Activated CD4-positive, alpha-beta T cell treated with anti-CD3 and anti-CD28 coated beads, Interleukin-2, amount 10 ng/mL, durations not matched to agents 24 days and 14 days (primary cell): ENCODE data around the gene AGL. TPM values are rescaled to one million over a fixed set of nuclear protein-coding genes. Genes with fewer than 3 reads are reported as not detected.
A peak's percentile ranks its signal among the peaks of the same experiment; 100 is the strongest.

Source experiments
- DNase-seq: peaks from one replicate; pipeline ENCODE4 v3.0.0; 2022
- H3K27ac Mint-ChIP-seq: one replicate; pipeline ENCODE4 v1.8.0; 2022; ENCODE audit warnings: mild to moderate bottlenecking, mixed read lengths
- H3K27me3 Mint-ChIP-seq: one replicate; pipeline ENCODE4 v1.8.0; 2022; ENCODE audit warnings: mixed read lengths
- H3K36me3 Mint-ChIP-seq: one replicate; pipeline ENCODE4 v1.8.0; 2022; ENCODE audit warnings: low read depth, mild to moderate bottlenecking, mixed read lengths
- H3K4me1 Mint-ChIP-seq: one replicate; pipeline ENCODE4 v1.8.0; 2021; ENCODE audit warnings: mixed read lengths
- H3K4me3 Mint-ChIP-seq: one replicate; pipeline ENCODE4 v1.8.0; 2022; ENCODE audit warnings: mild to moderate bottlenecking, moderate library complexity, mixed read lengths
- H3K9me3 Mint-ChIP-seq: one replicate; pipeline ENCODE4 v1.8.0; 2021; ENCODE audit warnings: mixed read lengths
- intact Hi-C: fragments of 100-400 bp; cut with micrococcal nuclease; formaldehyde crosslinking; loops from one replicate; pipeline ENCODE4 v1.15.1; 2023
- total RNA-seq: library from RNA; stranded (reverse); gene quantifications from 2 replicates; pipeline ENCODE4 v1.2.3, GENCODE V29; 2022

The AGL gene
- total RNA-seq: 12.9 and 13.7 TPM in 2 replicates

DNA sequence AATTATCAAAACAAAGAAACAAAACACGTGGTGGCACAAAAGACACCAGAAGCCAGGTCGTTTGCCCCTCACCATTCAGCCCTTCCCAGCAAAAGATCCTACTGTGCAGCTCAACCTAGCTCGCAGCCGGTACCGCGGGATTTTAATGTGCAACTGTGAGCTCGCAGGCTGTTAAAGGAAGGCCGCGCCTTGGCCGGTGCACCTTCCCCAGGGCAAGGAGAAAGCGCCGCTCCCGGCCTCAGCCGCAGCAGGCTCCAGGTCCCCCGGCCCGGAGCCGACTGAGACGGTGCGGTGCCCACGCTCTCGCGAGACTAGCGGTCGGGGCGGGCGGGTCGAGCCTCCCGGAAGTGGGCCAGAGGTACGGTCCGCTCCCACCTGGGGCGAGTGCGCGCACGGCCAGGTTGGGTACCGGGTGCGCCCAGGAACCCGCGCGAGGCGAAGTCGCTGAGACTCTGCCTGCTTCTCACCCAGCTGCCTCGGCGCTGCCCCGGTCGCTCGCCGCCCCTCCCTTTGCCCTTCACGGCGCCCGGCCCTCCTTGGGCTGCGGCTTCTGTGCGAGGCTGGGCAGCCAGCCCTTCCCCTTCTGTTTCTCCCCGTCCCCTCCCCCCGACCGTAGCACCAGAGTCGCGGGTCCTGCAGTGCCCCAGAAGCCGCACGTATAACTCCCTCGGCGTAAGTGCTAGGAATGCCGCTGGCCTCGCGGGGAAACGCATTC is at the start of gene AGL:
AGL (plus strand) TSS at position 618 of the 715 bp plus-strand sequence. CDS start 682 bp downstream, outside the sequence.
- intact Hi-C loops: loop anchor here (1.0 to 2.0 kb wide), 5 partner anchors 41 to 1046 kb away; partner anchors contain the start of genes SASS6, SLC30A7 and TRMT13
- peaks cover 8% of the 10 kb centered on the region for H3K36me3 Mint-ChIP-seq
- H3K4me3 Mint-ChIP-seq: peak within 1 kb of the TSS; percentile 97
- peaks cover 15% of the 10 kb centered on the region for H3K4me1 Mint-ChIP-seq
- no peaks in the 10 kb centered on the region for H3K9me3 Mint-ChIP-seq
- DNase-seq: peak; percentile 96
- H3K27me3 Mint-ChIP-seq: peaks cover 5% of the 10 kb centered on the region
- peak within 1 kb of the TSS; percentile 90 for H3K27ac Mint-ChIP-seq

DNA sequence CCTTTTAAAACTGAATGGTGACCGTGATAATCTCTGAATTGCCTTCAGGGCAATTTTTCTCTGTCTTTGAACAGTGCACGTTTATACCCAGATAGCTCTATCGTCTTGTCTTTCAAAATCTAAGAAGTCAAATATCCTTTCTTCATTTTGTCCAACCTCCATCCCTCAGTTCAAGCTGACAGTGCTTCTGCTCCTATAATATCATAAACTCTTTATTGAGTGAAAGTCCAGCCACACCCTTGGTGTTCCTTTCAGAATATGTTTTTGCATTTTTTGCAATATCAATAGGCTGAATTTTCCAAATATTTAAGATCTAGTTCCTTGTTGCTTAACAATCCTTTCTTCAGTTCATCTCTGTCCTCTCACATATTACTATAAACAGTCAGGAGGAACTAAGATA is 48.6 kb upstream of the AGL start:
- Mint-ChIP-seq H3K27me3 (peaks cover 40% of the 10 kb centered on the region), H3K4me1 (no peaks in the 10 kb centered on the region), H3K27ac (no peak overlapping the region), H3K9me3 (no peaks in the 10 kb centered on the region), H3K4me3 (no peak overlapping the region), H3K36me3 (no peaks in the 10 kb centered on the region)
- intact Hi-C loops: no loop called here
- DNase-seq: no peak

DNA sequence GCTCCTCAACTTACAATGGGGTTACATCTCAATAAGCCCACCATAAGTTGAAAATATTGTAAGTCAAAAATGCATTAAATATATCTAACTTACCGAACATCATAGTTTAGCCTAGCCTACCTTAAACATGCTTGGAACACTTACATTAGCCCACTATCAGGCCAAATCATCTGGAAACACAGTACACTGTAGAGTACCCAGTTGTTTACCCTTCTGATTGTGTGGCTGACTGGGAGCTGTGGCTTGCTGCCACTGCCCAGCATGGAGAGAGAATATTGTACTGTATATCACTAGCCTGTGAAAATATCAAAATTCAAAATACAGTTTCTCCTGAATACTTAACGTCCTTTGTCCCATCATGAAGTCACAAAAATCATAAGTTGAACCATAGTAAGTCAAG is 43.3 kb upstream of the AGL start:
- Mint-ChIP-seq H3K4me1 (peaks cover 18% of the 10 kb centered on the region), H3K9me3 (no peaks in the 10 kb centered on the region), H3K4me3 (no peak overlapping the region), H3K27me3 (peaks cover 22% of the 10 kb centered on the region), H3K27ac (no peak overlapping the region), H3K36me3 (no peaks in the 10 kb centered on the region)
- DNase-seq: no peak
- intact Hi-C loops: loop anchor here (5.0 kb wide), 2 partner anchors 160 to 735 kb away; partner anchors contain the start of gene SLC35A3

DNA sequence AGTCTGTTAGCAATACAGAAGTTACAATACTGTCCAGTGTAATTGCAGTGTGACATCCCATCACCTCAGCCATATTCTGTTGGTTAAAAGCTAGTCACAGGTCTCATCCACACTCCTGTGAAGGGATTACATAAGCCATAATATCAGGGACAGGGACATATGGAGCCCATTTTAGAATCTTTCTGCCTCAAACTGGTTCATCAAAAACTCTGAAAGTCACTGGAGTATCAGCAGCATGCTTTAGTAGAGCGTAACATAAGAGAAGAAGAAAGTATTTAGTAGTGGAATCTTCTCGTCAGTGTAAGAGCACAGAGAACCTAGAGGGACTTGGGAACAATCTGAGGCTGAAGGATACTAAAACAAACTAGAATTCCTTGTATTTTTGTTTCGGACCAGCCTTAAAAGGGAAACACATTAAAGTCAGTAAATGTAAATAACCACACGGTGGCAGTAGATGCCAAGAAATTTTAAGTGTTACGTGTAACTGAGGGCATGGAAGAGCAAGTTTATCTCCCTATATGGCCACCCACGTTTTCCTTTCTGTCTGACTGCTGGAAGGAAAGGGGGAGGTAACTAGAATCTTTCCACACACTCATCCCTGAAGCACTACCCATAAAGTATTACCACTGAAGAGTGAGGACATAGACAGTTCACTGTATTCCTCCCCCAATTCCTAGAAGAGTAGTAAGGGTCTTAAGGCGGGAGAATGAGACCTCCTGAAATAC is 41.6 kb upstream of the AGL start:
- H3K27me3 Mint-ChIP-seq: peaks cover 20% of the 10 kb centered on the region
- H3K4me3 Mint-ChIP-seq: peak overlapping the region; percentile 22
- H3K27ac Mint-ChIP-seq: no peak overlapping the region
- H3K4me1 Mint-ChIP-seq: peaks cover 18% of the 10 kb centered on the region
- no peaks in the 10 kb centered on the region for H3K36me3 Mint-ChIP-seq
- DNase-seq: peak; percentile 85
- intact Hi-C loops: loop anchor here (1.0 to 5.0 kb wide), 9 partner anchors 42 to 1060 kb away; partner anchors contain the start of genes AGL, CDC14A, RTCA and SLC35A3
- H3K9me3 Mint-ChIP-seq: no peaks in the 10 kb centered on the region

DNA sequence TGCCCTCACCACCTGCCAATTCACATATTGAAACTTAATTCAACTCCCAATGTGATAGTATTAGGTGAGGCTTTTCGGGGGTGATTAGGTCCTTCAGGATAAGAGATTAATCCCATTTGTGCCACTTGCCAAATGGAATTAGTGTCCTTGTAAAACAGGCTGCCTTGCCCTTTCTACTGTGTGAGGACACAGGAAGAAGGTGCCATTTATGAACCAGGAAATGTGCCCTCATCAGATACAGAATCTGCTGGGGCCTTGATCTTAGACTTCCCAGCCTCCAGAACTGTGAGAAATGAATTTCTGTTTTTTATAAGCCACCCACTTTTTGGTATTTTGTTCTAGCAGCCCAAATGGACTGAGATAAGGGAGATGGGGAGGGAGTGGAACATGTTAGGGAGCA is 39.1 kb upstream of the AGL start:
- no peak for DNase-seq
- Mint-ChIP-seq H3K4me3 (no peak overlapping the region), H3K27me3 (peaks cover 15% of the 10 kb centered on the region), H3K4me1 (peaks cover 18% of the 10 kb centered on the region), H3K36me3 (no peaks in the 10 kb centered on the region), H3K27ac (no peak overlapping the region), H3K9me3 (no peaks in the 10 kb centered on the region)
- intact Hi-C loops: no loop called here

DNA sequence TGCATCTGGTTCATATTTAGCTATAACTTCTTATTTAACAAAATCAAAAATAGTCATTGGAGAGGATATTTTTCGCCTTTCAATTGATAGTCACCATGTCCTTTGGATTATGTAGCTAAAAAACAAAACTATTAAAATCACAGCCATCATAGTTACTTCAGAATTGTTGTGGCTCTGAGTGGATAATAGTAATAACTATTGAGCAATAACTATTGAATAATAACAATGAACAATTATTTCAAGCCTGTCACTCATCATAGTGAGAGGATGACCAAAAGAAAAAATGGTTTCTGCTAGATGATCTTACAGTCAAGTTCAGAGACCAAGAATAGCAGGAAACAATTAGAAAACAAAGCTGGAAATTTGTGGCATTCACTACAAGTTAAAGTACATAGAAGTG is 38.4 kb upstream of the AGL start:
- peaks cover 18% of the 10 kb centered on the region for H3K4me1 Mint-ChIP-seq
- intact Hi-C loops: no loop called here

DNA sequence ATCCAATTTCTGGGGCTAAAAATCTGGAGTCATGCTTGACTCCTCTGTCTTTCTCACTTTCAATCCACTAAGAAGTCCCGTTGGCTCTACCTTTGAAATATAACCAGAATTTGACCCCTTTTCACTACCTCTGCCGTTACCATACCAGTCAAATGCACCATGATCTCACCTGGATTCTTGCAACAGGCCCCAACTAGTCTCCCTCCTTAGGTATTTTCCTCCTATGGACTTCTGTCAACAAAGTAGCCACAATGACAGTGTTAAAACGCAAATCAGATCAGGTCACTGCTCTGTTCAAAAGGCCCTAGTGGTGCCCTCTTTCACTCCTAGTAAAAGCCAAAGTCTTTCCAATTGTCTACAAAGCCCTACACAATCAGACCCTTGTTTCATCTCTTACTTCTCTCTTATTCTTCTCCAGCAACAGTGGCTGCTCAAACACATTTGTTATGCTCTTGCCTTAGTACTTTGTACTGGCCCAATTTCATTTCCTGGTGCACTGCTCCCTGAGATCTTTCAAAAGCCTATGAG is 35.7 kb upstream of the AGL start:
- no peaks in the 10 kb centered on the region for H3K36me3 Mint-ChIP-seq
- no peak overlapping the region for H3K4me3 Mint-ChIP-seq
- no peaks in the 10 kb centered on the region for H3K9me3 Mint-ChIP-seq
- H3K4me1 Mint-ChIP-seq: peaks cover 6% of the 10 kb centered on the region
- peaks cover 5% of the 10 kb centered on the region for H3K27me3 Mint-ChIP-seq
- H3K27ac Mint-ChIP-seq: no peak overlapping the region
- intact Hi-C loops: no loop called here
- no peak for DNase-seq

More for the DNA sequence above, 38.4 kb upstream of the AGL start:
- H3K4me3 Mint-ChIP-seq: no peak overlapping the region
- no peaks in the 10 kb centered on the region for H3K9me3 Mint-ChIP-seq
- H3K27ac Mint-ChIP-seq: no peak overlapping the region
- no peak for DNase-seq
- H3K27me3 Mint-ChIP-seq: peaks cover 18% of the 10 kb centered on the region
- H3K36me3 Mint-ChIP-seq: no peaks in the 10 kb centered on the region

DNA sequence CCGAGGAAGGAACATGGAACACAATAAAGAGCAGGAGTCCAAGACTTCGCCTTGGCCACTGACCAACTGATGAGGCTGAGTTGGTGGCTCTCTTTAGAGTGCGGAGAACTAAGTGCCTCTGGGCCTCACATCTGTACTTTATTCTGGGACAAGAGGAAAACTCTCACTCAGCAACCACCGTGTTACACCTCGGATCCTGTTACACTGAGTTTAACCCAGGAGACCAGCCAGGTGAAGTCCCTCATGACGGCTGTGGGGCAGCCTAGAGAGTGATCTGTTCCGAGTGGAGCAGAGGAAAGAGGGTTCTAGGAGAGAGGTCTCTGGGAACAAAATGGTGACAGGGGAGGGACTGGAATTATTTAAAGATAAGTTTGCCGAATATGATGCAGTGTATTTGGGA is 33.5 kb upstream of the AGL start:
- DNase-seq: no peak
- Mint-ChIP-seq H3K9me3 (no peaks in the 10 kb centered on the region), H3K27ac (no peak overlapping the region), H3K4me3 (no peak overlapping the region), H3K27me3 (peaks cover 5% of the 10 kb centered on the region), H3K36me3 (no peaks in the 10 kb centered on the region), H3K4me1 (peaks cover 10% of the 10 kb centered on the region)
- intact Hi-C loops: no loop called here

DNA sequence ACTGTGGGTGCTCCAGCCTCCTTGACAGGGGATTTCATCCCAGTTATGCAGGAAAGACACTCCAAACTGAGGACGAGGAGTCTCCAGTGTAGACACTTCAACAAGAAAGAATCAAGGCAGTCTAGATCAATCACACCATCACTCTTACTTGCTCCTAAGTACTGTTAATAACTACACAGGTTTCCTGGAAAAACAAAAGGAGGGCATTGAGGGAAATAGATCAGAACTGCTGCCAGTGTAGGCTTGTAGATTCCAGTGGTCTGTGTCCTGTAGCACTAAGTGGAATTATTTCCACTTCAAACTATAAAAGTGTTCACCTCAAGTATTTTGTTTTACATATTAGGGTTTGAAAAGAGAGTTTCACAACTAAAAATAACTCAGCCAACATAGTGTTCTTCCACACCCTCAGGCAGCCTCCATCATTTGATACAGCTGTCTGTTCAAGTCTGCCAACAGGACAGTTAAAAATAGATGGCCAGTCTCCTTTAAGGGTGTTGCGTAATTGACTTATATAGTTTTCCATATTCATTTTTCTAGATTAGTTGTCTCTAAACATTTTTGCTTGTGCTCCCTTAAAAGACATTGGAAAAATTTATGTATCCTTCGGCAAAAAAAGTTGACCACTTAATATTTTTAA is 32.0 kb upstream of the AGL start:
- H3K36me3 Mint-ChIP-seq: no peaks in the 10 kb centered on the region

DNA sequence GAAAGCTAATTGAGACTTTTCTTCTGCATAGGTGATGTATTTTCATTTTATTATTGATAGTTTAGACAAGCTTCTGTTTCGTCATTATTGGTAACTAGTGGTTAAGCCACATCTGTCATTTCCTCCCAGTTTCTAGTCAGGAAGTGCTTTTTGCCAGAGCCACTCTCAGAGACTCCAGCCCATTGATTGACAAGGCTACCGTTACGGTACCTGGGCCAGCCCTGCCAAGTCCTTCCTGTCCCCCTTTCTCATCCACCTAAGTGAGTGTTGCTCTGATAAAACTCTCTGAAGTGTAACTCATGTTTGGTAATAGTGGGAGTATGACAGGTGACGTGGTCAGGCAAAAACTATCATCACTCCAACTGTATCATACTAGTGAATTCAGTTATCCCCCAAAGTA is 29.6 kb upstream of the AGL start:
- H3K9me3 Mint-ChIP-seq: no peaks in the 10 kb centered on the region
- H3K27ac Mint-ChIP-seq: no peak overlapping the region
- peak; percentile 70 for DNase-seq
- H3K4me1 Mint-ChIP-seq: peaks cover 15% of the 10 kb centered on the region
- no peaks in the 10 kb centered on the region for H3K36me3 Mint-ChIP-seq
- H3K27me3 Mint-ChIP-seq: peaks cover 3% of the 10 kb centered on the region
- intact Hi-C loops: no loop called here
- no peak overlapping the region for H3K4me3 Mint-ChIP-seq

More for the DNA sequence above, 32.0 kb upstream of the AGL start:
- DNase-seq: no peak
- peaks cover 5% of the 10 kb centered on the region for H3K27me3 Mint-ChIP-seq
- H3K27ac Mint-ChIP-seq: no peak overlapping the region
- peaks cover 15% of the 10 kb centered on the region for H3K4me1 Mint-ChIP-seq
- intact Hi-C loops: no loop called here
- H3K4me3 Mint-ChIP-seq: no peak overlapping the region
- H3K9me3 Mint-ChIP-seq: no peaks in the 10 kb centered on the region

DNA sequence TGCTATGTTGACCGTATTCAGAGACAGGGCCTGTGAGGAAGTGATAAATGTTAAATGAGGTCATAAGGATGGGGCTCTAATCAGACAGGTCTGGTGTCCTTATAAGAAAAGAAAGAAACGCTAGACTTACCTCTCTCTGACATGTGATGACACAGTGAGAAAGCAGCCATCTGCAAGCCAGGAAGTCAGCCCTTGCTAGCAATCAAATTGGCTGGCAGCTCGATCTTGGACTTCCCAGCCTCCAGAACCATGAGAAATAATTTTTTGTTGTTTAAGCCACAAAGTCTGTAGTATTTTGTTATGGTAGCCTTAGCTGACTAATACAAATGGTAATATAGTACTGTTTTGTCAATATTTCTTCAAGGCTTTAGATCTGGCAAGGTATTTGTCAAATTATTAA is 25.1 kb upstream of the AGL start:
- H3K9me3 Mint-ChIP-seq: no peaks in the 10 kb centered on the region
- no peak overlapping the region for H3K4me3 Mint-ChIP-seq
- peaks cover 10% of the 10 kb centered on the region for H3K4me1 Mint-ChIP-seq
- H3K36me3 Mint-ChIP-seq: no peaks in the 10 kb centered on the region
- H3K27me3 Mint-ChIP-seq: peaks cover 3% of the 10 kb centered on the region
- DNase-seq: no peak
- no peak overlapping the region for H3K27ac Mint-ChIP-seq
- intact Hi-C loops: no loop called here

DNA sequence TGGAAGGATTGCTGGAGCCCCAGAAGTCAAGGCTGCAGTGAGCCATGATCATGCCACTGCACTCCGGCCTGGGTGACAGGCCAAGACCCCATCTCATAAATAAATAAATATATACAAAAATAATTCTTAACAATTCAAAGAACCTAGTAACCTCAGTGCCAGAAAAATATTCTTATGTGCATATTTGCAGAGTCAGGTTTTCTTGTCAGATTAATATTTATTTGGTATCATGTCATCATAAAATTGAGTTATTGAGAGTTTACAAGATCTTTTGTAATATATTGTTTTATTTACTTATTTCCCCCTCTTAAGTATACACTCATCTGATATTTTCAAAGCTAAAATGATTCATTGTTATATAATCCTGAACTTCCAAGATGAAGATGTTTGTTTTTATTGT is 24.5 kb upstream of the AGL start:
- no peaks in the 10 kb centered on the region for H3K9me3 Mint-ChIP-seq
- intact Hi-C loops: no loop called here
- H3K27me3 Mint-ChIP-seq: peaks cover 3% of the 10 kb centered on the region
- H3K36me3 Mint-ChIP-seq: no peaks in the 10 kb centered on the region
- H3K4me1 Mint-ChIP-seq: peaks cover 6% of the 10 kb centered on the region
- DNase-seq: no peak
- H3K4me3 Mint-ChIP-seq: no peak overlapping the region
- no peak overlapping the region for H3K27ac Mint-ChIP-seq

DNA sequence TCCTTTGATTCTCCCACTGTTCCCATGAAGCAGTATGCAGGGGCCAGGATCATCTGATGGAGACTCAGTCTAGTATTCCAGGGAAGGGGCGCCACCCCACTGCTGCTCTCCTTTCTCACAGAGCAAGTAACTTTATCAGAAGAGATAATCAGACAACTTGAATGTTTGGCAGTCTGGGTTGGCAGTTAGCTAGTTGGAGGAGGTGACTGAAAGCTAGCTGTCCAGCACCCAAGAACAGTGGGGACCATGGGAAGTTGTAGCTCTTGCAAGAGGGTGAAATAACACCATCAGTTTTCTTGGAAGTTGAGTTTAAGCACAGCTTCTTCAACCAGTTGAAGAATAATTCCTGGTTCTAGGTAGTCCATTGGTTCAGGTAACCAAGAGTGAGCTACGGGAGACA is 22.2 kb upstream of the AGL start:
- Mint-ChIP-seq H3K4me1 (no peaks in the 10 kb centered on the region), H3K4me3 (no peak overlapping the region), H3K27me3 (peaks cover 3% of the 10 kb centered on the region), H3K36me3 (no peaks in the 10 kb centered on the region), H3K9me3 (no peaks in the 10 kb centered on the region), H3K27ac (no peak overlapping the region)
- intact Hi-C loops: no loop called here
- no peak for DNase-seq

DNA sequence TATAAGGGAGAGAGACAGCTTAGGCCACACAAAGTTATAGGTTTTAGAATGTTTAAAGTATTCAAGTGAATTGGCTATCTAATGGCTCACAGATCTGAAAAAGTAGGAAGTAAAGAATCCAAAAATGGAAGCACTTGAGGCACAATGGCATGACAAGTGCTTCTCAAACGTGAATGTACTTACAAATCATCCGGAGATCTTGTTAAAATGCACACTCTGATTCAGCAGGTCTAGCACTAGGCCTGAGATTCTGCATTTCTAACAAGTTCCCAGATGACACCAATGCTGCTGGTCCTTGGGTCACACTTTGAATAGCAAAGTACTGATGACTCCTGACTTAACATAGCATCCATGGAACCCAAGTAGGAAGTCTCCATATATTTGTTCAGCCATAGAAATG is 20.9 kb upstream of the AGL start:
- peaks cover 3% of the 10 kb centered on the region for H3K27me3 Mint-ChIP-seq
- H3K4me3 Mint-ChIP-seq: no peak overlapping the region
- DNase-seq: no peak
- intact Hi-C loops: no loop called here
- no peak overlapping the region for H3K27ac Mint-ChIP-seq
- no peaks in the 10 kb centered on the region for H3K9me3 Mint-ChIP-seq
- H3K4me1 Mint-ChIP-seq: no peaks in the 10 kb centered on the region
- H3K36me3 Mint-ChIP-seq: no peaks in the 10 kb centered on the region
